K562 (cell line): Measurements from ENCODE around the gene PHF1. TPM values are rescaled to one million over a fixed set of nuclear protein-coding genes. Genes with fewer than 3 reads are reported as not detected.

Experiments
- ELF1 ChIP-seq: fragments of 200-800 bp; sonication (Bioruptor generic); IDR thresholded peaks from 2 replicates; pipeline ENCODE4 v1.6.1; 2016; ENCODE audit warnings: missing genetic modification characterization, missing compliant biosample characterization
- HDGF ChIP-seq: fragments of 450-650 bp; IDR thresholded peaks from 2 replicates; pipeline ENCODE4 v1.6.1; 2016
- MTA2 ChIP-seq: fragments of 450-650 bp; IDR thresholded peaks from 2 replicates; pipeline ENCODE4 v1.6.1; 2016; ENCODE audit warnings: low read depth
- NR3C1 ChIP-seq: sonication (generic); formaldehyde crosslinking; IDR thresholded peaks from 2 replicates; pipeline ENCODE4 v1.8.1; 2022; ENCODE audit warnings: missing genetic modification reagents
- NRF1 ChIP-seq, 2 experiments: fragments of 450-650 bp; IDR thresholded peaks in 1 of 2; conservative IDR thresholded peaks in 1 of 2; 2 replicates each; pipeline ENCODE4 v1.6.1; 2014; ENCODE audit warnings: mild to moderate bottlenecking in 2 of 2
- XRCC5 ChIP-seq: fragments of 200-400 bp; formaldehyde crosslinking; IDR thresholded peaks from 2 replicates; pipeline ENCODE4 v1.6.1; 2017; ENCODE audit warnings: low read depth, mild to moderate bottlenecking, low read length
- ZNF280B ChIP-seq: fragments of 250-450 bp; sonication (Bioruptor Pico); IDR thresholded peaks from 2 replicates; pipeline ENCODE4 v1.5.1; 2021; ENCODE audit warnings: mild to moderate bottlenecking
- ZNF3 ChIP-seq: fragments of 250-450 bp; sonication (Bioruptor Pico); IDR thresholded peaks from 2 replicates; pipeline ENCODE4 v1.5.0; 2021; ENCODE audit warnings: mild to moderate bottlenecking, moderate library complexity
- ZNF444 ChIP-seq: fragments of 250-450 bp; sonication (Bioruptor Pico); IDR thresholded peaks from 2 replicates; pipeline ENCODE4 v1.4.0; 2020; ENCODE audit warnings: mild to moderate bottlenecking, moderate library complexity
- polyA plus RNA-seq, 8 experiments: library from polyadenylated mRNA; depleted of rRNA in 4 of 8; stranded (reverse) in 5 of 8; unstranded in 3 of 8; fragments of >200 nt; fragmentation: Nextera tagmentation in 2 of 8; fragmentation: Illumina TruSeq in 1 of 8; extraction: Ambion mirVana in 2 of 8; extraction: Trizol in 1 of 8; gene quantifications; 2 replicates each; pipeline versions ENCODE4 v1.2.1 to v1.2.3, GENCODE V29; 2011 to 2014; ENCODE audit warnings: inconsistent platforms in 1 of 8, missing spikeins in 1 of 8
- total RNA-seq, 7 experiments: library from RNA; depleted of rRNA in 6 of 7; stranded (reverse); fragments of >200 nt in 6 of 7; fragmentation: Illumina TruSeq in 2 of 7; extraction: Trizol in 2 of 7; gene quantifications; 2 replicates each; pipeline versions ENCODE4 v1.2.1 to v1.2.3, GENCODE V29; 2011 to 2021; ENCODE audit warnings: low replicate concordance in 1 of 7
- TF ChIP-seq, protein P1 (sequence below): fragments of 450-650 bp; IDR thresholded peaks from 2 replicates; pipeline ENCODE4 v1.6.1; 2017; ENCODE audit warnings: antibody characterized with exemption, mild to moderate bottlenecking
- TF ChIP-seq, protein P2 (sequence below): fragments of 250-450 bp; sonication (Bioruptor Pico); IDR thresholded peaks from 2 replicates; pipeline ENCODE4 v1.4.0; 2020; ENCODE audit warnings: mild to moderate bottlenecking, moderate library complexity
- TF ChIP-seq, protein P3 (sequence below): IDR thresholded peaks from 2 replicates; pipeline ENCODE4 v1.6.1; 2011; ENCODE audit warnings: borderline replicate concordance, low read depth, mild to moderate bottlenecking, moderate library complexity, low read length; ENCODE audit not compliant: insufficient read depth, poor library complexity, severe bottlenecking
- TF ChIP-seq, protein P4 (sequence below), 2 experiments: fragments of 200-800 bp in 1 of 2; sonication (Bioruptor generic) in 1 of 2; sonication (generic) in 1 of 2; formaldehyde crosslinking in 1 of 2; IDR thresholded peaks in 1 of 2; conservative IDR thresholded peaks in 1 of 2; 2 replicates each; pipeline versions ENCODE4 v1.5.0 to v1.6.1; 2016 to 2020; ENCODE audit warnings: missing compliant biosample characterization in 1 of 2, missing genetic modification characterization in 1 of 2, missing genetic modification reagents in 1 of 2

The PHF1 gene
- total and polyA plus RNA-seq, 9 of the 15 experiments (the other 6 are each of a cell fraction or from before 2014, with no cell fraction given) = 3.7 to 64.2 (median 33.7) TPM

DNA sequence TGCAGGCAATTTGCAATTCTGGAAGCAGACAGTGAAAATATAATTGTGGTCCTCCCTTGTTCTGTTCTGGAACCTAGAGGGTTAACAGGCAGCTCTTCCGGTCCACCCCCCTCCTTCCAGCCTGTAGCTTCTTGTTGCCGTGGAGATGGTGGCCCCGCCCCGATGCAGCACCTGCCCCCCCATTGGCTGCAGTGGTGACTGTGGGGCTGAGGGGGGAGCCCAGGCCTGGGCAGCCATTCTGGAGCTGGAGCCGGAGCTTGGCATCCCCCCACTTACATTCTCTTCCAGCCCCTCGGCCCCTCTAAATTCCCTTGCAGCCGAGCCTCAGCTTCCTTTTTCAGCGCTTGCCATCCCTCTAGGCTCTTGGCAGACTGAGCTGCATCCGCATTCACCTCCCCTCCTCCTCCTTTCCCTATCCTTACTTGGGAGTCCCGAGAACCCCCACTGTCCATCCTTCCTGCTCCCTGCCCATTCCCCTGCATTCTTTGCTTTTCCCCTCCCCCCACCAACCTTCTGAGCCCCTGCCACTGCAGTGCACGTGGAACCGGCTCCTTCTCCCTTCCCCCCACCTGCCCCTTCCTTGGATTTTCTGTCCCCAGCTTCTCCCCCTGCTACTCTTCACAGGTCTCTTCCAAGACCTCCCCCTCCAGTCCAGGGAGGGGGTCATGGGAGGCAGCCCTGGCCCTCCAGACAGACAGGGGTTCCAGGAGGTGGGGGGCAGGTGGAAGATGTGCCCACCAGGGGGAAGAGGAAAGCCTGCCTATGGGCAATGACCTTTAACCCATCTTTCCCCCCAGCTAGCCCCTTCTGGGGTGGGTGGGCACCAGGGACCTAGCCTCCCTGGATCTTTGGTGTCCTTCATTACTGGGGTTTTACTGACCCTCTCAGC lies 20.4 kb downstream of the PHF1 start (continued):
- TF ChIP-seq, protein P1, sequence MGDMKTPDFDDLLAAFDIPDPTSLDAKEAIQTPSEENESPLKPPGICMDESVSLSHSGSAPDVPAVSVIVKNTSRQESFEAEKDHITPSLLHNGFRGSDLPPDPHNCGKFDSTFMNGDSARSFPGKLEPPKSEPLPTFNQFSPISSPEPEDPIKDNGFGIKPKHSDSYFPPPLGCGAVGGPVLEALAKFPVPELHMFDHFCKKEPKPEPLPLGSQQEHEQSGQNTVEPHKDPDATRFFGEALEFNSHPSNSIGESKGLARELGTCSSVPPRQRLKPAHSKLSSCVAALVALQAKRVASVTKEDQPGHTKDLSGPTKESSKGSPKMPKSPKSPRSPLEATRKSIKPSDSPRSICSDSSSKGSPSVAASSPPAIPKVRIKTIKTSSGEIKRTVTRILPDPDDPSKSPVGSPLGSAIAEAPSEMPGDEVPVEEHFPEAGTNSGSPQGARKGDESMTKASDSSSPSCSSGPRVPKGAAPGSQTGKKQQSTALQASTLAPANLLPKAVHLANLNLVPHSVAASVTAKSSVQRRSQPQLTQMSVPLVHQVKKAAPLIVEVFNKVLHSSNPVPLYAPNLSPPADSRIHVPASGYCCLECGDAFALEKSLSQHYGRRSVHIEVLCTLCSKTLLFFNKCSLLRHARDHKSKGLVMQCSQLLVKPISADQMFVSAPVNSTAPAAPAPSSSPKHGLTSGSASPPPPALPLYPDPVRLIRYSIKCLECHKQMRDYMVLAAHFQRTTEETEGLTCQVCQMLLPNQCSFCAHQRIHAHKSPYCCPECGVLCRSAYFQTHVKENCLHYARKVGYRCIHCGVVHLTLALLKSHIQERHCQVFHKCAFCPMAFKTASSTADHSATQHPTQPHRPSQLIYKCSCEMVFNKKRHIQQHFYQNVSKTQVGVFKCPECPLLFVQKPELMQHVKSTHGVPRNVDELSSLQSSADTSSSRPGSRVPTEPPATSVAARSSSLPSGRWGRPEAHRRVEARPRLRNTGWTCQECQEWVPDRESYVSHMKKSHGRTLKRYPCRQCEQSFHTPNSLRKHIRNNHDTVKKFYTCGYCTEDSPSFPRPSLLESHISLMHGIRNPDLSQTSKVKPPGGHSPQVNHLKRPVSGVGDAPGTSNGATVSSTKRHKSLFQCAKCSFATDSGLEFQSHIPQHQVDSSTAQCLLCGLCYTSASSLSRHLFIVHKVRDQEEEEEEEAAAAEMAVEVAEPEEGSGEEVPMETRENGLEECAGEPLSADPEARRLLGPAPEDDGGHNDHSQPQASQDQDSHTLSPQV = no peak
- TF ChIP-seq ZNF444 (CRISPR knock-in tag) = no peak
- no peak for TF ChIP-seq MTA2
- TF ChIP-seq NRF1 (conservative IDR thresholded peaks at IDR 0.05 in 1 of 2, IDR thresholded peaks at IDR 0.05 in 1 of 2) = no peak
- no peak for TF ChIP-seq ZNF3 (CRISPR knock-in tag)
- TF ChIP-seq ELF1 (tag) = peak; percentile 74
- no peak for TF ChIP-seq ZNF280B (CRISPR knock-in tag)
- TF ChIP-seq, protein P2, sequence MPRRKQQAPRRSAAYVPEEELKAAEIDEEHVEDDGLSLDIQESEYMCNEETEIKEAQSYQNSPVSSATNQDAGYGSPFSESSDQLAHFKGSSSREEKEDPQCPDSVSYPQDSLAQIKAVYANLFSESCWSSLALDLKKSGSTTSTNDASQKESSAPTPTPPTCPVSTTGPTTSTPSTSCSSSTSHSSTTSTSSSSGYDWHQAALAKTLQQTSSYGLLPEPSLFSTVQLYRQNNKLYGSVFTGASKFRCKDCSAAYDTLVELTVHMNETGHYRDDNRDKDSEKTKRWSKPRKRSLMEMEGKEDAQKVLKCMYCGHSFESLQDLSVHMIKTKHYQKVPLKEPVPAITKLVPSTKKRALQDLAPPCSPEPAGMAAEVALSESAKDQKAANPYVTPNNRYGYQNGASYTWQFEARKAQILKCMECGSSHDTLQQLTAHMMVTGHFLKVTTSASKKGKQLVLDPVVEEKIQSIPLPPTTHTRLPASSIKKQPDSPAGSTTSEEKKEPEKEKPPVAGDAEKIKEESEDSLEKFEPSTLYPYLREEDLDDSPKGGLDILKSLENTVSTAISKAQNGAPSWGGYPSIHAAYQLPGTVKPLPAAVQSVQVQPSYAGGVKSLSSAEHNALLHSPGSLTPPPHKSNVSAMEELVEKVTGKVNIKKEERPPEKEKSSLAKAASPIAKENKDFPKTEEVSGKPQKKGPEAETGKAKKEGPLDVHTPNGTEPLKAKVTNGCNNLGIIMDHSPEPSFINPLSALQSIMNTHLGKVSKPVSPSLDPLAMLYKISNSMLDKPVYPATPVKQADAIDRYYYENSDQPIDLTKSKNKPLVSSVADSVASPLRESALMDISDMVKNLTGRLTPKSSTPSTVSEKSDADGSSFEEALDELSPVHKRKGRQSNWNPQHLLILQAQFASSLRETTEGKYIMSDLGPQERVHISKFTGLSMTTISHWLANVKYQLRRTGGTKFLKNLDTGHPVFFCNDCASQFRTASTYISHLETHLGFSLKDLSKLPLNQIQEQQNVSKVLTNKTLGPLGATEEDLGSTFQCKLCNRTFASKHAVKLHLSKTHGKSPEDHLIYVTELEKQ (CRISPR knock-in tag) = no peak
- TF ChIP-seq, protein P3, sequence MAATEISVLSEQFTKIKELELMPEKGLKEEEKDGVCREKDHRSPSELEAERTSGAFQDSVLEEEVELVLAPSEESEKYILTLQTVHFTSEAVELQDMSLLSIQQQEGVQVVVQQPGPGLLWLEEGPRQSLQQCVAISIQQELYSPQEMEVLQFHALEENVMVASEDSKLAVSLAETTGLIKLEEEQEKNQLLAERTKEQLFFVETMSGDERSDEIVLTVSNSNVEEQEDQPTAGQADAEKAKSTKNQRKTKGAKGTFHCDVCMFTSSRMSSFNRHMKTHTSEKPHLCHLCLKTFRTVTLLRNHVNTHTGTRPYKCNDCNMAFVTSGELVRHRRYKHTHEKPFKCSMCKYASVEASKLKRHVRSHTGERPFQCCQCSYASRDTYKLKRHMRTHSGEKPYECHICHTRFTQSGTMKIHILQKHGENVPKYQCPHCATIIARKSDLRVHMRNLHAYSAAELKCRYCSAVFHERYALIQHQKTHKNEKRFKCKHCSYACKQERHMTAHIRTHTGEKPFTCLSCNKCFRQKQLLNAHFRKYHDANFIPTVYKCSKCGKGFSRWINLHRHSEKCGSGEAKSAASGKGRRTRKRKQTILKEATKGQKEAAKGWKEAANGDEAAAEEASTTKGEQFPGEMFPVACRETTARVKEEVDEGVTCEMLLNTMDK = no peak
- TF ChIP-seq NR3C1 (CRISPR knock-in tag) = no peak
- no peak for TF ChIP-seq HDGF
- TF ChIP-seq XRCC5 = no peak; the same call in 1 of the 2 replicates
- TF ChIP-seq, protein P4, sequence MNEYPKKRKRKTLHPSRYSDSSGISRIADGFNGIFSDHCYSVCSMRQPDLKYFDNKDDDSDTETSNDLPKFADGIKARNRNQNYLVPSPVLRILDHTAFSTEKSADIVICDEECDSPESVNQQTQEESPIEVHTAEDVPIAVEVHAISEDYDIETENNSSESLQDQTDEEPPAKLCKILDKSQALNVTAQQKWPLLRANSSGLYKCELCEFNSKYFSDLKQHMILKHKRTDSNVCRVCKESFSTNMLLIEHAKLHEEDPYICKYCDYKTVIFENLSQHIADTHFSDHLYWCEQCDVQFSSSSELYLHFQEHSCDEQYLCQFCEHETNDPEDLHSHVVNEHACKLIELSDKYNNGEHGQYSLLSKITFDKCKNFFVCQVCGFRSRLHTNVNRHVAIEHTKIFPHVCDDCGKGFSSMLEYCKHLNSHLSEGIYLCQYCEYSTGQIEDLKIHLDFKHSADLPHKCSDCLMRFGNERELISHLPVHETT (CRISPR knock-in tag; conservative IDR thresholded peaks at IDR 0.05 in 1 of 2, IDR thresholded peaks at IDR 0.05 in 1 of 2) = no peak
